SK-N-SH (cell line): Measurements from ENCODE around the gene MBNL2. TPM values are rescaled to one million over a fixed set of nuclear protein-coding genes. Genes with fewer than 3 reads are reported as not detected.

Experiments
- CTCF ChIA-PET: fragments of 300-600, 350-600 bp; formaldehyde crosslinking; extraction: SDS; loops from one replicate; lab custom pipeline; 2021; lab: Yijun Ruan, JAX
- POLR2A ChIA-PET: fragments of 350-600 bp; sonication (Branson Sonifier 250); formaldehyde crosslinking; extraction: SDS; loops from one replicate; lab custom pipeline; 2020; ENCODE audit warnings: antibody characterized with exemption, inconsistent platforms; lab: Yijun Ruan, JAX
- DNase-seq: peaks from one replicate; pipeline ENCODE4 v3.0.0; 2012
- H2AFZ ChIP-seq: fragments of 200-600 bp; sonication (generic); 2 replicates; pipeline ENCODE4 v1.8.1; 2016; ENCODE audit warnings: antibody characterized with exemption, mild to moderate bottlenecking, low read depth
- H3F3A ChIP-seq: fragments of 200-600 bp; sonication (generic); replicated peaks from 2 replicates; pipeline ENCODE3; 2016; ENCODE audit warnings: antibody characterized with exemption, mild to moderate bottlenecking; ENCODE audit not compliant: insufficient read depth
- H3K27ac ChIP-seq, 2 experiments: fragments of 200-500 bp in 1 of 2; fragments of 200-600 bp in 1 of 2; sonication (Bioruptor generic) in 1 of 2; sonication (generic), shearing (Covaris generic) in 1 of 2; 2 replicates each; pipeline versions ENCODE4 v1.5.1 to v1.6.1; 2014 to 2016; ENCODE audit warnings: low read depth in 2 of 2, inconsistent platforms in 1 of 2, low read length in 1 of 2, mild to moderate bottlenecking in 1 of 2, mixed read lengths in 1 of 2
- H3K27me3 ChIP-seq: fragments of 200-600 bp; sonication (generic), shearing (Covaris generic); 2 replicates; pipeline ENCODE4 v1.6.1; 2016; ENCODE audit warnings: mixed run types; ENCODE audit not compliant: insufficient read depth
- H3K36me3 ChIP-seq, 2 experiments: fragments of 200-500 bp in 1 of 2; fragments of 200-600 bp in 1 of 2; sonication (Bioruptor generic) in 1 of 2; sonication (generic) in 1 of 2; replicated peaks in 1 of 2; 2 replicates each; pipeline versions ENCODE3 to v1.5.1; 2014 to 2016; ENCODE audit warnings: low read length in 1 of 2, mild to moderate bottlenecking in 1 of 2; ENCODE audit not compliant: insufficient read depth in 2 of 2, control insufficient read depth in 1 of 2
- H3K4me1 ChIP-seq, 2 experiments: fragments of 200-500 bp in 1 of 2; fragments of 200-600 bp in 1 of 2; sonication (Bioruptor generic) in 1 of 2; sonication (generic), shearing (Covaris generic) in 1 of 2; 2 replicates each; pipeline versions ENCODE4 v1.5.1 to v1.6.1; 2014 to 2016; ENCODE audit warnings: low read depth in 1 of 2, low read length in 1 of 2, mixed run types in 1 of 2; ENCODE audit not compliant: insufficient read depth in 2 of 2, control insufficient read depth in 1 of 2
- H3K4me2 ChIP-seq: fragments of 200-600 bp; sonication (generic), shearing (Covaris generic); 2 replicates; pipeline ENCODE4 v1.6.1; 2017; ENCODE audit warnings: mixed run types
- H3K4me3 ChIP-seq, 2 experiments: fragments of 200-500 bp in 1 of 2; fragments of 200-600 bp in 1 of 2; sonication (Bioruptor generic) in 1 of 2; sonication (generic), shearing (Covaris generic) in 1 of 2; 2 replicates each; pipeline versions ENCODE4 v1.5.1 to v1.8.1; 2014 to 2016; ENCODE audit warnings: low read depth in 2 of 2, inconsistent platforms in 1 of 2, low read length in 1 of 2, mild to moderate bottlenecking in 1 of 2, mixed read lengths in 1 of 2, moderate library complexity in 1 of 2
- H3K79me2 ChIP-seq: fragments of 200-600 bp; sonication (generic); 2 replicates; pipeline ENCODE4 v1.8.1; 2017; ENCODE audit warnings: mild to moderate bottlenecking; ENCODE audit not compliant: insufficient read depth
- H3K9ac ChIP-seq: fragments of 200-600 bp; sonication (generic); 2 replicates; pipeline ENCODE4 v1.6.1; 2017; ENCODE audit warnings: mixed run types
- H3K9me2 ChIP-seq: fragments of 200-600 bp; sonication (generic); 2 replicates; pipeline ENCODE4 v1.6.1; 2017; ENCODE audit warnings: mixed run types
- H3K9me3 ChIP-seq: fragments of 200-600 bp; sonication (generic); 2 replicates; pipeline ENCODE4 v1.6.1; 2017; ENCODE audit warnings: mixed run types, mild to moderate bottlenecking, moderate library complexity
- H4K20me1 ChIP-seq: fragments of 200-600 bp; sonication (generic); 2 replicates; pipeline ENCODE4 v1.6.1; 2017; ENCODE audit warnings: mild to moderate bottlenecking, mixed run types; ENCODE audit not compliant: insufficient read depth
- CTCF ChIP-seq: fragments of 200-600 bp; sonication (generic); IDR thresholded peaks from 2 replicates; pipeline ENCODE4 v1.6.1; 2017; ENCODE audit warnings: antibody characterized with exemption, mild to moderate bottlenecking, moderate library complexity
- ELF1 ChIP-seq: IDR thresholded peaks from 2 replicates; pipeline ENCODE4 v1.4.0; 2012
- EP300 ChIP-seq, 2 experiments: IDR thresholded peaks; 2 replicates each; pipeline versions ENCODE4 v1.4.0 to v1.6.1; 2012; ENCODE audit warnings: borderline replicate concordance in 1 of 2, low read depth in 1 of 2, low read length in 1 of 2
- EZH2phosphoT487 ChIP-seq: fragments of 200-600 bp; sonication (generic); IDR thresholded peaks from 2 replicates; pipeline ENCODE4 v1.6.1; 2017; ENCODE audit warnings: low read depth, mixed run types, mild to moderate bottlenecking, antibody characterized with exemption, moderate library complexity, borderline replicate concordance
- FOSL2 ChIP-seq: IDR thresholded peaks from 2 replicates; pipeline ENCODE4 v1.4.0; 2012; ENCODE audit warnings: low read depth, mild to moderate bottlenecking, moderate library complexity, borderline replicate concordance
- GATA2 ChIP-seq: sonication (generic); formaldehyde crosslinking; IDR thresholded peaks from 2 replicates; pipeline ENCODE4 v1.5.0; 2020; ENCODE audit warnings: mild to moderate bottlenecking, missing genetic modification reagents
- NFIC ChIP-seq: IDR thresholded peaks from 2 replicates; pipeline ENCODE4 v1.4.0; 2012; ENCODE audit warnings: borderline replicate concordance
- RCOR1 ChIP-seq: fragments of 150-350 bp; IDR thresholded peaks from 2 replicates; pipeline ENCODE4 v1.6.1; 2017; ENCODE audit warnings: antibody characterized with exemption, low read length
- REST ChIP-seq: IDR thresholded peaks from 2 replicates; pipeline ENCODE4 v1.6.1; 2012; ENCODE audit warnings: mild to moderate bottlenecking, low read depth, low read length, moderate library complexity
- RXRA ChIP-seq: IDR thresholded peaks from 2 replicates; pipeline ENCODE4 v1.4.0; 2012; ENCODE audit warnings: low read depth, mild to moderate bottlenecking, borderline replicate concordance
- USF1 ChIP-seq: IDR thresholded peaks from 2 replicates; pipeline ENCODE4 v1.4.0; 2012; ENCODE audit warnings: low read depth, borderline replicate concordance
- USF2 ChIP-seq: fragments of 150-350 bp; IDR thresholded peaks from 2 replicates; pipeline ENCODE4 v1.6.1; 2017; ENCODE audit warnings: antibody characterized with exemption, low read length, low read depth, borderline replicate concordance
- WGBS: methylation state at CpG from one replicate; pipeline ENCODE4 v1.1.6; 2017; ENCODE audit warnings: low lambda C conversion rate; 5-methylcytosine and 5-hydroxymethylcytosine counted together
- polyA plus RNA-seq, 3 experiments: library from polyadenylated mRNA; depleted of rRNA; stranded (reverse); fragments of >200 nt; gene quantifications; 2 replicates each; pipeline ENCODE4 v1.2.3, GENCODE V29; 2012

The MBNL2 gene
- polyA plus RNA-seq, 1 of the 3 experiments (the other 2 are of a cell fraction), result 24.5 TPM

GRCh38 chr13:97429681-97430081 lies 207.5 kb downstream of the MBNL2 start:
- no peak overlapping the region for H3K9ac ChIP-seq
- TF ChIP-seq EZH2phosphoT487, result no peak
- TF ChIP-seq RXRA, result no peak
- TF ChIP-seq GATA2 (CRISPR knock-in tag), result no peak
- no peak for TF ChIP-seq USF2
- peak; percentile 53; the same call in 1 of the 2 replicates for TF ChIP-seq USF1
- no peak for TF ChIP-seq FOSL2
- no peak for TF ChIP-seq NFIC
- TF ChIP-seq ELF1, result no peak

GRCh38 chr13:97430296-97430695 lies 208.2 kb downstream of the MBNL2 start:
- ChIA-PET CTCF (interaction anchor here (0.8 kb wide), 1 partner anchor 16 kb away, joined by 3 read pairs; no protein-coding TSS in a partner anchor), POLR2A (no interaction called here)
- Histone ChIP-seq H3K4me1 (peaks cover 5 to 17% of the 10 kb centered on the region in 2 experiments; a peak in 3 of 4 replicates), H3K9me2 (no peaks in the 10 kb centered on the region), H4K20me1 (no peaks in the 10 kb centered on the region), H3K36me3 (no peaks in the 10 kb centered on the region), H3F3A (peaks cover 3% of the 10 kb centered on the region), H3K9ac (no peak overlapping the region), H3K4me3 (peak overlapping the region in 1 of 2 experiments; percentile 3; a peak in 1 of 4 replicates), H3K4me2 (peak overlapping the region; percentile 47), H3K27me3 (no peaks in the 10 kb centered on the region), H2AFZ (no peak overlapping the region), H3K9me3 (no peaks in the 10 kb centered on the region), H3K79me2 (peaks cover 15% of the 10 kb centered on the region), H3K27ac (no peak overlapping the region; a peak in 1 of 4 replicates)
- no peak for DNase-seq
- no peak for TF ChIP-seq CTCF
- no peak for TF ChIP-seq EP300 (IDR thresholded peaks at IDR 0.05; ENCODE audit: borderline replicate concordance in 1 of 2, low read depth in 1 of 2, low read length in 1 of 2)
- no peak for TF ChIP-seq REST
- no peak for TF ChIP-seq RCOR1
- WGBS, result 70% methylated on average over 4 of the region's 4 CpGs

More at GRCh38 chr13:97429681-97430081, 207.5 kb downstream of the MBNL2 start:
- Histone ChIP-seq H3K9me2 (no peaks in the 10 kb centered on the region), H4K20me1 (no peaks in the 10 kb centered on the region), H3K27me3 (no peaks in the 10 kb centered on the region), H3K27ac (no peak overlapping the region; a peak in 1 of 4 replicates), H3K36me3 (no peaks in the 10 kb centered on the region), H3K4me3 (peak overlapping the region in 1 of 2 experiments; percentile 3; a peak in 2 of 4 replicates), H3K4me1 (peaks cover 5 to 19% of the 10 kb centered on the region in 2 experiments; a peak in 3 of 4 replicates), H2AFZ (peak overlapping the region; percentile 20; the same call in 1 of the 2 replicates), H3K4me2 (no peak overlapping the region), H3K9me3 (no peaks in the 10 kb centered on the region), H3F3A (peaks cover 3% of the 10 kb centered on the region), H3K79me2 (peaks cover 9% of the 10 kb centered on the region)
- POLR2A ChIA-PET, result no interaction called here
- DNase-seq, result no peak
- CTCF ChIA-PET, result interaction anchor here (0.8 kb wide), 1 partner anchor 15 kb away, joined by 3 read pairs; no protein-coding TSS in a partner anchor
- 81% methylated on average over 6 of the region's 6 CpGs for WGBS
